Measurements from ENCODE around the gene LEMD3.

DNA sequence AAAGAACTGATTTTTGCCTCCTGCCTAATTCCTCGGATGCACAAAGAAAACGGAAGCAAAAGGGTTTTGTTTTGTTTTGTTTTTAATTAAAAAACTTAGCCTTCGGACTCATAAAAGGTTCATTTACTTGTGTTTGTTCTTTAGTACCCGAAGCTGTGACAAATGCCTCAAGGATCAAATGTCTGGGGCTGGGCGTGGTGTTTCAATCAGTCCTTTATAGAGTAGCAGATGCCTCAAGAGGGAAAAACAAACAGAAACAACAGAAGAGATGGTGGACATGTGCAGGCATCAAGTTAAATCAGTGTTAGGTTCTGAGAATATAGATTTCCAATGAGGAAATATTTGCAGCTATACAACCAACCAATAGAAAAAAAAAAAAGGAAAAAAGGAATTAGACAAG, 46.7 kb upstream of the LEMD3 start:
- TF ChIP-seq CTCF (conservative IDR thresholded peaks at IDR 0.05 in 1 of 2, IDR thresholded peaks at IDR 0.05 in 1 of 2; ENCODE audit: low read depth in 1 of 2, low read length in 2 of 2) = no peak
- no peak for TF ChIP-seq EZH2 (IDR thresholded peaks at IDR 0.05; ENCODE audit: low read length, missing control alignments)

All from fibroblast of lung (primary cell).